Placental pericyte (primary cell): ENCODE measurements around the gene TACR3. TPM values are rescaled to one million over a fixed set of nuclear protein-coding genes. Genes with fewer than 3 reads are reported as not detected.

Experiments used
- total RNA-seq: library from RNA; depleted of rRNA; stranded (reverse); fragments of >200 nt; gene quantifications from 2 replicates; pipeline ENCODE4 v1.2.3, GENCODE V29; 2012

Gene TACR3
- not detected in 2 replicates for total RNA-seq

GRCh38 chr4:103719830-103720207, at the start of gene TACR3:
TACR3 (minus strand) TSS chr4:103719985; CDS start chr4:103719675, 310 bp downstream.

